Measurements from ENCODE around the gene ARFIP1.

DNA sequence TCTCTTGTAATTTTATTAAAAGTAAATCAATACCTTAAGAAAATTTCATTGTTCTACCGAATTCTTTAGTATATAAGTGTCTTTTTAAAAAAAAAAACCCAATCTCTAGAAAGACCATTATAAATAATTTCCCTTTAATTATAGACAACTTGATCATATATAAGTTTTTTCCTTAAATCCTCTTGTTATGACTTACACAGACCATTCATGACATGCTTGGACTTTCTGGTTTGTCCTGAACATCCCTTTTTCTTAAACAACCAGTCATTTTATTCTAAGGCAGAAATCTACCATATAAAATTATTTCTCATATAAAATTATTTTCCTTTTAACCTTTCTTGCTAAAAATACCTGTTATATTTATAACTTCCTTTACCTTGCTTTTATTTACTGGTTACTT lies 141.0 kb downstream of the ARFIP1 start:
- TF ChIP-seq CTCF (IDR thresholded peaks at IDR 0.05) (no peak), EZH2 (IDR thresholded peaks at IDR 0.05; ENCODE audit: borderline replicate concordance, insufficient read depth, low read depth, low read length, poor library complexity, severe bottlenecking) (no peak)
